ENCODE measurements around the gene GRID1.

The GRID1 gene

DNA sequence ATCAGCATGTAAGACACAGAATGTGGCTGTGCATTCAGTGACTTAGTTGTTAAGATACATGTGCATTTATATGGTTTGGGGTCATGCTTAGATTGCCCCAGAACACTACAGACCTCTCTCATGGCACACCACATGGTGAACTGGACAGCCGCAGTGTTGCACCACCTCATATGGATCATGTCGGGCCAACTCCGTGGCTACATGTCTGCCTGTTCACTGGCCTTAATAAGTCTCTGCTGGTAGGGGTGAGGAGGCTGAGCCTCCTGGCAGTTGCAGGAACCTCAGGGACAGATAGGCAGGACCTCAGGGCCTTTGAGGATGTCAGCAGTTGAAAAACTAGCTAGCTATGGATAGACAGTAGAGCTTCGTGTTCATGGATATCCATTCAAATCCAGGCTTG, 751.0 kb downstream of the GRID1 start:
- no peak for DNase-seq
- H3K9me3 ChIP-seq (replicated peaks; ENCODE audit: insufficient read depth, low read length): no peaks in the 10 kb centered on the region
- TF ChIP-seq CTCF (IDR thresholded peaks at IDR 0.05; ENCODE audit: low read length) (no peak), EZH2phosphoT487 (IDR thresholded peaks at IDR 0.05; ENCODE audit: low read length) (no peak), EZH2 (optimal IDR thresholded peaks at IDR 0.05; ENCODE audit: low read depth, low read length) (no peak)

GRCh38 chr10:85614981-85615380, 751.6 kb downstream of the GRID1 start:
- no peak overlapping the region for H3K4me2 ChIP-seq (ENCODE audit: low read depth, low read length)
- no peak overlapping the region for H3K27ac ChIP-seq (ENCODE audit: low read length)
- H3K27me3 ChIP-seq (replicated peaks; ENCODE audit: insufficient read depth, low read length): no peaks in the 10 kb centered on the region
- no peak overlapping the region for H2AFZ ChIP-seq (ENCODE audit: low read length)
- peaks cover 22% of the 10 kb centered on the region for H3K4me1 ChIP-seq (ENCODE audit: low read length)
- H3K4me3 ChIP-seq (ENCODE audit: low read length): no peak overlapping the region
- H3F3A ChIP-seq (ENCODE audit: insufficient read depth, low read length): peaks cover 10% of the 10 kb centered on the region; the same call in 1 of the 2 replicates
- no peaks in the 10 kb centered on the region for H4K20me1 ChIP-seq (ENCODE audit: insufficient read depth, low read length)
- no peaks in the 10 kb centered on the region for H3K36me3 ChIP-seq (replicated peaks; ENCODE audit: insufficient read depth, low read length)
- H3K9me3 ChIP-seq (replicated peaks; ENCODE audit: insufficient read depth, low read length): no peaks in the 10 kb centered on the region
- no peaks in the 10 kb centered on the region for H3K9me2 ChIP-seq (replicated peaks; ENCODE audit: insufficient read depth, low read length)
- TF ChIP-seq CTCF (IDR thresholded peaks at IDR 0.05; ENCODE audit: low read length): no peak
- no peak for TF ChIP-seq EZH2phosphoT487 (IDR thresholded peaks at IDR 0.05; ENCODE audit: low read length)
- no peak for TF ChIP-seq EZH2 (optimal IDR thresholded peaks at IDR 0.05; ENCODE audit: low read depth, low read length)
- no peak for DNase-seq
- H3K9ac ChIP-seq (ENCODE audit: low read length): no peak overlapping the region
- H3K79me2 ChIP-seq (ENCODE audit: low read length): no peaks in the 10 kb centered on the region

More for the DNA sequence above, 751.0 kb downstream of the GRID1 start:
- H3K36me3 ChIP-seq (replicated peaks; ENCODE audit: insufficient read depth, low read length): no peaks in the 10 kb centered on the region
- H2AFZ ChIP-seq (ENCODE audit: low read length): no peak overlapping the region
- no peak overlapping the region for H3K4me2 ChIP-seq (ENCODE audit: low read depth, low read length)
- H3K4me3 ChIP-seq (ENCODE audit: low read length): no peak overlapping the region
- no peaks in the 10 kb centered on the region for H4K20me1 ChIP-seq (ENCODE audit: insufficient read depth, low read length)
- H3K4me1 ChIP-seq (ENCODE audit: low read length): peaks cover 22% of the 10 kb centered on the region
- no peak overlapping the region for H3K9ac ChIP-seq (ENCODE audit: low read length)
- H3K9me2 ChIP-seq (replicated peaks; ENCODE audit: insufficient read depth, low read length): no peaks in the 10 kb centered on the region
- no peaks in the 10 kb centered on the region for H3K79me2 ChIP-seq (ENCODE audit: low read length)
- H3K27ac ChIP-seq (ENCODE audit: low read length): no peak overlapping the region
- H3F3A ChIP-seq (ENCODE audit: insufficient read depth, low read length): peaks cover 10% of the 10 kb centered on the region; the same call in 1 of the 2 replicates
- no peaks in the 10 kb centered on the region for H3K27me3 ChIP-seq (replicated peaks; ENCODE audit: insufficient read depth, low read length)

DNA sequence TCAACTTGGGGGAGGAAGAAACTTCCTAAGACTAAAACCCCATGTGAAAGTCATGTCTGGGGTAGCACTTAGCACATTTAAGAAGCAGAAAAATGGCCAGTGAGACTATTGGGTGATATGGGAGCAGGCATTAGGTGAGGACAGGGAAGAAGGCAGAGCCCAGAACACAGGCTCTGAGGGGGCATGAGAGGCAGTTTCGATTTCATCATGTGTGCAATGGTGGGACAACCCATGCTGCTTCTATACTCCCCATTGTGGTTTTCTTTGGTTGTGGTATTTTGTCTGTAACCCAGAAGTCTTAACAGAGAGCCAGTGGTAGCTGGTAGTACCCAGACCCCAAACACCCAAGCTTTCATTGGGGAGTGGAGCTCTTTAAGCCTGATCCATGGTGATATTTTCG, 752.0 kb downstream of the GRID1 start:
- no peak overlapping the region for H2AFZ ChIP-seq (ENCODE audit: low read length)
- no peak for DNase-seq

More for the DNA sequence above, 752.0 kb downstream of the GRID1 start:
- Histone ChIP-seq H3K4me3 (ENCODE audit: low read length) (no peak overlapping the region), H3K9me2 (replicated peaks; ENCODE audit: insufficient read depth, low read length) (no peaks in the 10 kb centered on the region), H3K4me2 (ENCODE audit: low read depth, low read length) (no peak overlapping the region), H3K9ac (ENCODE audit: low read length) (no peak overlapping the region), H3K36me3 (replicated peaks; ENCODE audit: insufficient read depth, low read length) (no peaks in the 10 kb centered on the region), H3K27me3 (replicated peaks; ENCODE audit: insufficient read depth, low read length) (no peaks in the 10 kb centered on the region), H4K20me1 (ENCODE audit: insufficient read depth, low read length) (no peaks in the 10 kb centered on the region), H3F3A (ENCODE audit: insufficient read depth, low read length) (peaks cover 10% of the 10 kb centered on the region; the same call in 1 of the 2 replicates), H3K27ac (ENCODE audit: low read length) (no peak overlapping the region), H3K4me1 (ENCODE audit: low read length) (peaks cover 22% of the 10 kb centered on the region), H3K9me3 (replicated peaks; ENCODE audit: insufficient read depth, low read length) (no peaks in the 10 kb centered on the region), H3K79me2 (ENCODE audit: low read length) (no peaks in the 10 kb centered on the region)
- no peak for TF ChIP-seq CTCF (IDR thresholded peaks at IDR 0.05; ENCODE audit: low read length)
- no peak for TF ChIP-seq EZH2phosphoT487 (IDR thresholded peaks at IDR 0.05; ENCODE audit: low read length)
- no peak for TF ChIP-seq EZH2 (optimal IDR thresholded peaks at IDR 0.05; ENCODE audit: low read depth, low read length)
